Mesothelial cell of epicardium (in vitro differentiated cells): Measurements from ENCODE around the gene SERPINH1. TPM values are rescaled to one million over a fixed set of nuclear protein-coding genes. Genes with fewer than 3 reads are reported as not detected.

Experiments
- DNase-seq, 2 experiments: peaks; one replicate each; pipeline ENCODE4 v3.0.0; 2021; ENCODE audit warnings: low spot score in 2 of 2; ENCODE audit not compliant: unreplicated experiment in 2 of 2
- H3K27ac Mint-ChIP-seq: 2 replicates; pipeline ENCODE4 v1.8.0; 2021; ENCODE audit warnings: mixed read lengths
- H3K27me3 Mint-ChIP-seq: 2 replicates; pipeline ENCODE4 v1.8.0; 2021; ENCODE audit warnings: low read depth, mixed read lengths
- H3K36me3 Mint-ChIP-seq: 2 replicates; pipeline ENCODE4 v1.8.0; 2021; ENCODE audit warnings: mixed read lengths
- H3K4me1 Mint-ChIP-seq: 2 replicates; pipeline ENCODE4 v1.8.0; 2021; ENCODE audit warnings: mixed read lengths
- H3K4me3 Mint-ChIP-seq: 2 replicates; pipeline ENCODE4 v1.8.0; 2021; ENCODE audit warnings: mild to moderate bottlenecking, moderate library complexity, mixed read lengths
- H3K9me3 Mint-ChIP-seq: 2 replicates; pipeline ENCODE4 v1.8.0; 2021; ENCODE audit warnings: mixed read lengths
- total RNA-seq: library from RNA; stranded (reverse); gene quantifications from 3 replicates; pipeline ENCODE4 v1.2.1, GENCODE V29; 2021
- TF ChIP-seq, protein P1 (sequence below): fragments of 200-600 bp; sonication (generic); IDR thresholded peaks from one replicate; pipeline ENCODE4 v1.5.0; 2021; ENCODE audit warnings: antibody characterized with exemption; ENCODE audit not compliant: unreplicated experiment

Gene SERPINH1
- total RNA-seq, 1 donor from 2014 or later: 375 TPM

DNA sequence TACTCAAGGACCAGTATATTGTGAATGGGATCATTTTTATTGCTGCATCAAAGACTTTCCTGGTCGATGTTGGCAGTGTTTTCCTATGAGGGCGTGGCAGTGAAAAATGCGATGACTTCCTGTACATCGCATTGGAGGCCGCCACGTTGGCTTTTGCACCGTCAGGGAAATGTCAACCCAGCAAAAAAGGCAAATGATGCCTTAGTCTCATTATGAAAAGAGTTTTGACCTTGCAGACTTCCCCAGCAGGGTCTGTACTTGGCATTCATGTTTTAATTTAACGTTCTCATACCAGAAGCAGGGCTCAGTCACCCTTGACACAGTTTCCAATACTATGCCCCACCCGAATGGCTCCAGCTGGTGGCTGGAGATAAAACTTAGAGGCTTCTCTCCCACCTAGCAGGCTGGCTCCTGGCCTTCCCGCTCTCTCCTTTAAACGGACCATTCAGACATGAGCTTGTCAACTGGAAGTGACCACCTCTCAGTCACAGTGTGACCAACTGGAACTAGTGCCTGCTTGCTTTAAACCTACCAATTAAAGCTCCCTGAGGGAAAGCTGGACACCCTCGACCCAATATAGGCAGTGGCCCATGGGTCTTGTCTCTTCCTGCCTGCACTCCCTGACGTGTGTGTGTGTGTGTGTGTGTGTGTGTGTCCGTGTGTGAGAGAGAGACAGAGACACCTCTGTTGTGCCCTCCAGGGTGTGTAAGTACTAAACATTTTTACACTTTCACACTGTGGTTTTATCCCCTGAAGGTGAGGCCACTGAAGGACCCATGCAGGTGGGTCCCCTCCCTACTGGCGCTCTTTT lies 27.6 kb upstream of the SERPINH1 start:
- Mint-ChIP-seq H3K27ac (no peak overlapping the region), H3K4me1 (peaks cover 15% of the 10 kb centered on the region), H3K4me3 (no peak overlapping the region), H3K36me3 (no peaks in the 10 kb centered on the region), H3K9me3 (no peaks in the 10 kb centered on the region), H3K27me3 (no peaks in the 10 kb centered on the region)
- TF ChIP-seq, protein P1, sequence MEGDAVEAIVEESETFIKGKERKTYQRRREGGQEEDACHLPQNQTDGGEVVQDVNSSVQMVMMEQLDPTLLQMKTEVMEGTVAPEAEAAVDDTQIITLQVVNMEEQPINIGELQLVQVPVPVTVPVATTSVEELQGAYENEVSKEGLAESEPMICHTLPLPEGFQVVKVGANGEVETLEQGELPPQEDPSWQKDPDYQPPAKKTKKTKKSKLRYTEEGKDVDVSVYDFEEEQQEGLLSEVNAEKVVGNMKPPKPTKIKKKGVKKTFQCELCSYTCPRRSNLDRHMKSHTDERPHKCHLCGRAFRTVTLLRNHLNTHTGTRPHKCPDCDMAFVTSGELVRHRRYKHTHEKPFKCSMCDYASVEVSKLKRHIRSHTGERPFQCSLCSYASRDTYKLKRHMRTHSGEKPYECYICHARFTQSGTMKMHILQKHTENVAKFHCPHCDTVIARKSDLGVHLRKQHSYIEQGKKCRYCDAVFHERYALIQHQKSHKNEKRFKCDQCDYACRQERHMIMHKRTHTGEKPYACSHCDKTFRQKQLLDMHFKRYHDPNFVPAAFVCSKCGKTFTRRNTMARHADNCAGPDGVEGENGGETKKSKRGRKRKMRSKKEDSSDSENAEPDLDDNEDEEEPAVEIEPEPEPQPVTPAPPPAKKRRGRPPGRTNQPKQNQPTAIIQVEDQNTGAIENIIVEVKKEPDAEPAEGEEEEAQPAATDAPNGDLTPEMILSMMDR: no peak
- no peak for DNase-seq

DNA sequence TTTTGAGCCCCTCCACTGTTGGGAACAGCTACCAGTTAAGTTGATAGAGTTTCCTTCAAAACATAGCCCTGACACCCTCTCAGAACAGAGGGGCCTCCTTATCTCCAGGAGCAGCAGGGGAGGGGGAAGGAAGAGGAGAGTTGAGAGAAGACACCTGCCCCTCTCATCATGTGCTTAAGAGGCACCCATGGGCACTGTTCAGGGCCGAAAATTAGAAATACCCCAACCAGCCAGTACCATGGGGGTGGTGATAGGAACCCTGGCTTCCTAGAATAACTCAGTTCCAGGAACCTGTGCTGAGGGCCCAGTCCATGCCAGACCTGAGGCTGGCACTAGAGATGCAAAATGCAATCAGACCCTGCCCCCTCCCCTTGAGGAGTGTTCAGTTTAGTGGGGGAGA lies 27.0 kb upstream of the SERPINH1 start:
- peaks cover 19% of the 10 kb centered on the region for H3K4me1 Mint-ChIP-seq
- TF ChIP-seq, protein P1: no peak
- H3K27ac Mint-ChIP-seq: no peak overlapping the region
- no peaks in the 10 kb centered on the region for H3K36me3 Mint-ChIP-seq
- DNase-seq: no peak
- H3K27me3 Mint-ChIP-seq: no peaks in the 10 kb centered on the region
- H3K4me3 Mint-ChIP-seq: no peak overlapping the region
- no peaks in the 10 kb centered on the region for H3K9me3 Mint-ChIP-seq

DNA sequence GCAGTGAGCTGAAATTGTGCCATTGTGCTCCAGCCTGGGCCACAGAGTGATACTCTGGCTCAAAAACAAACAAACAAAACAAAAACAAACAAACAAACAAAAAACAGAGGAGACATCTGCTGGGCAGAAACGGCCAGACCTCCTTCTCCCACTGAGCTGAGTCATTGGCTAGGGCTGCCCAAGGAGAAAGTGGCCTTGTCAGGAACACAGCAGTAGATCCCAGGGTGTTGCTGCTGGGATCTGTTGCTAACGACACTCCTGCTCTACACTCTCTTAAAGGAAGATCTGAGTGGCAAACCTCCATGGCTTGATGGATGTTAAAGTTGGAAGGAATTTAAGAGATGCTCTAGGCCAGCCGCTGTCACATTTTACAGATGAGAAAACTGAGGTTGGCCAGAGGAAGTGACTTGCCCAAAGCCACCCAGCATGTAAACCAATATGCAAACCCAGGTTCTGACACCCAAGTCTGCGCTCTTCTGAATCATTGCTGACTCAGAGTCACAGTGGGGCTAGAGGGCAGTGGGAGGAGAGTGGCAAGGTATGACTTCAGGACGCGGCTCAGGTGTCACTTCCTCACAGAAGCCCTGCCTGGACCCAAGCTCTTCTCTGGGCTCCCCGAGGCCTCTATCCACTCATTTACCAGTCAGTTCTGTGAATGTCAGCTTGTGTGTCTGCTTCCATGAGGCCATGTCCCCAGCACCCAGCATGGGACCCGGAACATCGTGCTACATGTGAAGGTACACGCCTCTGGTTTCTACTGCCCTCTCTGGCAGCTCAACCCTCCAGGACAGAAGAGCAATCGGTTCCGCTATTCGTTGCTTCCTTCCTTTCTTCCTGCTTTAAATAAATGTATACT lies 25.0 kb upstream of the SERPINH1 start:
- H3K27ac Mint-ChIP-seq: no peak overlapping the region
- H3K9me3 Mint-ChIP-seq: no peaks in the 10 kb centered on the region
- H3K4me3 Mint-ChIP-seq: no peak overlapping the region
- H3K36me3 Mint-ChIP-seq: no peaks in the 10 kb centered on the region
- DNase-seq: no peak
- TF ChIP-seq, protein P1: no peak
- peaks cover 20% of the 10 kb centered on the region for H3K4me1 Mint-ChIP-seq
- no peaks in the 10 kb centered on the region for H3K27me3 Mint-ChIP-seq

DNA sequence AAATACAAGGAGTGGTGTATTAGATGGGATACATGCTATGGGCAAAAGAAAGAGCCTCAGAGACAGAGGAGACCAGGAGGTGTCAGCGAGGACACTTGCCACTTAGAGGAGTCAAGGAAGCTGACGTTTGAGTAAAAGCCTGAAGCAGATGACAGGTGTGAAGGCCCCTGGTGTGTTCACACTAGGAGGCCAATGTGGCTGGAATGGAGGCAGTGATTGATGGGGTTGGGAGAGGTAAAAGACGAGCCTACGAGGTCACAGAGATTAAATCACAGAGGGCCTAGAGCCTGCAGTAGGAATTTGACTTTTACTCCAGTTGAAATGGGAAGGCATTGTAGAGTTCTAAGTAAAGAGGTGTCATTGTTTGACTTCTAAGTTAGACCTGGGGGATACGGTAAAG lies 24.3 kb upstream of the SERPINH1 start:
- H3K36me3 Mint-ChIP-seq: no peaks in the 10 kb centered on the region
- peaks cover 16% of the 10 kb centered on the region for H3K4me1 Mint-ChIP-seq
- no peaks in the 10 kb centered on the region for H3K27me3 Mint-ChIP-seq
- DNase-seq: no peak
- no peaks in the 10 kb centered on the region for H3K9me3 Mint-ChIP-seq
- no peak overlapping the region for H3K4me3 Mint-ChIP-seq
- TF ChIP-seq, protein P1: no peak
- H3K27ac Mint-ChIP-seq: no peak overlapping the region

DNA sequence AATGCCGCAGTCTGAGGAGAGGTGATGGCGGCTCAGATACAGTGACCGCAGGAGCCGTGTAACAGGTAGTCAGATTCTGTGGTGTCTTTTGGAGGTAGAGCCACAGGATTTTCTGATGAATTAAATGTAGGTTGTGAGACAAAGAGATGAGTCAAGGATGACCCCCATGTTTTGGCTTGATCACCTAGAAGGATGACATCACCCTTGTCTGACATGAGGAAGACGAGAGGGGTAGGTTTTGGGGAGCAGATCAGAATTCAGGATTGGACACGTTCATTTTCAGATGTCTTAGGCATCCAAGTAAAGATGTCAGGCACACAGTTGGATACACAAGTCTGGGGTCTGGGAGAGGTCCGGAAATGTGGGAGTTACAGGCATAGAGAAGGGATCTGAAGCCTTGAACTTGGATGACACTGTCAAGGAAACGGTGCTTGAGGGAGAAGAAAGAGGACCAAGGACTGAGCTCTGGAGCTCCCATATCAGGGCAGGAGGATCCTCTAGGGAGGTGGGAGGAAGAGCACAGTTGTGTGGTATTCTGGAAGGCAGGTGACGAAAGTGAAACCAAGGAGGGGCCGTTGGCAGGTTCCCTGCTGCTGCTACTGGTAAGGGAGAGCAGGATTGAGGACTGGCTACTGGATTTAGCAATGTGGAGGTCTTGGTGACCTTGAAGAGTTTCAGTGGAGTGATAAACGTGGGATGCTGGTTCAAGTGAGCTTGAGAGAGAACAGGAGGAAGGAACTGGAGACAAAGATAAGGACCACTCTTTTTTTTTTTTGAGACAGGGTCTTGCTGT lies 23.7 kb upstream of the SERPINH1 start:
- no peak overlapping the region for H3K27ac Mint-ChIP-seq
- no peak overlapping the region for H3K4me3 Mint-ChIP-seq
- TF ChIP-seq, protein P1: no peak
- no peak for DNase-seq
- no peaks in the 10 kb centered on the region for H3K36me3 Mint-ChIP-seq
- H3K4me1 Mint-ChIP-seq: peaks cover 16% of the 10 kb centered on the region
- no peaks in the 10 kb centered on the region for H3K9me3 Mint-ChIP-seq
- no peaks in the 10 kb centered on the region for H3K27me3 Mint-ChIP-seq
